Parathyroid adenoma (tissue), 2 donors: ENCODE data around the gene TMEM132D.

ENCODE experiments used
- H2AFZ ChIP-seq: fragments of 300-600 bp; sonication (generic); one replicate; pipeline ENCODE4 v1.7.0; 2017; ENCODE audit warnings: antibody characterized with exemption, mild to moderate bottlenecking
- H3K27ac ChIP-seq: fragments of 300-600 bp; sonication (generic); one replicate; pipeline ENCODE4 v1.7.0; 2017
- H3K27me3 ChIP-seq: fragments of 300-600 bp; sonication (generic); one replicate; pipeline ENCODE4 v1.7.0; 2017; ENCODE audit warnings: low read length; ENCODE audit not compliant: control insufficient read depth, insufficient read depth
- H3K36me3 ChIP-seq: fragments of 300-600 bp; sonication (generic); one replicate; pipeline ENCODE4 v1.7.0; 2017; ENCODE audit warnings: low read length; ENCODE audit not compliant: control insufficient read depth, insufficient read depth
- H3K4me1 ChIP-seq: fragments of 300-600 bp; sonication (generic); one replicate; pipeline ENCODE4 v1.7.0; 2017; ENCODE audit warnings: control low read depth
- H3K4me2 ChIP-seq: fragments of 300-600 bp; sonication (generic); one replicate; pipeline ENCODE4 v1.7.0; 2017; ENCODE audit warnings: low read length
- H3K4me3 ChIP-seq: fragments of 300-600 bp; sonication (generic); one replicate; pipeline ENCODE4 v1.7.0; 2017; ENCODE audit warnings: low read depth, low read length
- H3K79me2 ChIP-seq: fragments of 300-600 bp; sonication (generic); one replicate; pipeline ENCODE4 v1.7.0; 2017; ENCODE audit warnings: control low read depth
- H3K9ac ChIP-seq: fragments of 300-600 bp; sonication (generic); one replicate; pipeline ENCODE4 v1.7.0; 2017; ENCODE audit warnings: mild to moderate bottlenecking
- H3K9me3 ChIP-seq: fragments of 300-600 bp; sonication (generic); one replicate; pipeline ENCODE4 v1.7.0; 2017; ENCODE audit warnings: low read length; ENCODE audit not compliant: control insufficient read depth
- TF ChIP-seq, protein P1 (sequence below): fragments of 300-600 bp; sonication (generic); IDR thresholded peaks from one replicate; pipeline ENCODE4 v1.7.0; 2017; ENCODE audit warnings: antibody characterized with exemption, mild to moderate bottlenecking
- donor health status: primary hyperparathyroidism.

The TMEM132D gene

GRCh38 chr12:129393357-129393937 is 510.4 kb downstream of the TMEM132D start:
- TF ChIP-seq, protein P1, sequence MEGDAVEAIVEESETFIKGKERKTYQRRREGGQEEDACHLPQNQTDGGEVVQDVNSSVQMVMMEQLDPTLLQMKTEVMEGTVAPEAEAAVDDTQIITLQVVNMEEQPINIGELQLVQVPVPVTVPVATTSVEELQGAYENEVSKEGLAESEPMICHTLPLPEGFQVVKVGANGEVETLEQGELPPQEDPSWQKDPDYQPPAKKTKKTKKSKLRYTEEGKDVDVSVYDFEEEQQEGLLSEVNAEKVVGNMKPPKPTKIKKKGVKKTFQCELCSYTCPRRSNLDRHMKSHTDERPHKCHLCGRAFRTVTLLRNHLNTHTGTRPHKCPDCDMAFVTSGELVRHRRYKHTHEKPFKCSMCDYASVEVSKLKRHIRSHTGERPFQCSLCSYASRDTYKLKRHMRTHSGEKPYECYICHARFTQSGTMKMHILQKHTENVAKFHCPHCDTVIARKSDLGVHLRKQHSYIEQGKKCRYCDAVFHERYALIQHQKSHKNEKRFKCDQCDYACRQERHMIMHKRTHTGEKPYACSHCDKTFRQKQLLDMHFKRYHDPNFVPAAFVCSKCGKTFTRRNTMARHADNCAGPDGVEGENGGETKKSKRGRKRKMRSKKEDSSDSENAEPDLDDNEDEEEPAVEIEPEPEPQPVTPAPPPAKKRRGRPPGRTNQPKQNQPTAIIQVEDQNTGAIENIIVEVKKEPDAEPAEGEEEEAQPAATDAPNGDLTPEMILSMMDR, result no peak
- H3K9ac ChIP-seq, result no peak overlapping the region
- no peaks in the 10 kb centered on the region for H3K9me3 ChIP-seq
- H2AFZ ChIP-seq, result no peak overlapping the region
- H3K4me2 ChIP-seq, result no peak overlapping the region
- no peaks in the 10 kb centered on the region for H3K36me3 ChIP-seq
- H3K4me3 ChIP-seq, result no peak overlapping the region
- H3K27me3 ChIP-seq, result no peaks in the 10 kb centered on the region
- H3K27ac ChIP-seq, result no peak overlapping the region
- H3K79me2 ChIP-seq, result no peaks in the 10 kb centered on the region
- no peaks in the 10 kb centered on the region for H3K4me1 ChIP-seq

DNA sequence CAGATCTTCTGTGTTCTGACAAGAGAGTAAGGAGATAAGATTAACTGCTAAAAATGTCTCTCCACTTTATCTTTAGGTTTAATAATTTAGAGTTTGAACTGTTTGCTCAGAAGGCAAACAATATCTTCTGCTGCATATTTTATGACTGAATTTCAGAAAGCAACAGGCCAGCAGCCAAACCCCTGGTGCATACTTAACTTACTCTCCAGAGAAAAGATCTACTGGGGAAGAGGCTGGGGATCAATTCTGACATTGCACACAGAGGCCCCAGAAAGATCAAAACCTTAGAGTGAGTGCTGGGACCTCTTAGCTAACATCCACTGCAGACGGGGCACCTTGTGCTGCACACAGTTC is 518.2 kb downstream of the TMEM132D start:
- H3K9ac ChIP-seq, result no peak overlapping the region
- TF ChIP-seq, protein P1, result no peak
- H3K4me2 ChIP-seq, result no peak overlapping the region
- no peak overlapping the region for H2AFZ ChIP-seq
- H3K27me3 ChIP-seq, result no peaks in the 10 kb centered on the region
- no peak overlapping the region for H3K4me3 ChIP-seq
- no peaks in the 10 kb centered on the region for H3K9me3 ChIP-seq
- H3K36me3 ChIP-seq, result no peaks in the 10 kb centered on the region
- no peaks in the 10 kb centered on the region for H3K79me2 ChIP-seq
- no peak overlapping the region for H3K27ac ChIP-seq
- H3K4me1 ChIP-seq, result no peaks in the 10 kb centered on the region

GRCh38 chr12:129383956-129384355 is 519.9 kb downstream of the TMEM132D start:
- Histone ChIP-seq H3K27me3 (no peaks in the 10 kb centered on the region), H3K9me3 (no peaks in the 10 kb centered on the region), H3K9ac (no peak overlapping the region), H3K36me3 (no peaks in the 10 kb centered on the region), H2AFZ (no peak overlapping the region), H3K79me2 (no peaks in the 10 kb centered on the region), H3K4me3 (no peak overlapping the region), H3K27ac (no peak overlapping the region), H3K4me1 (no peaks in the 10 kb centered on the region), H3K4me2 (no peak overlapping the region)
- TF ChIP-seq, protein P1, result no peak

DNA sequence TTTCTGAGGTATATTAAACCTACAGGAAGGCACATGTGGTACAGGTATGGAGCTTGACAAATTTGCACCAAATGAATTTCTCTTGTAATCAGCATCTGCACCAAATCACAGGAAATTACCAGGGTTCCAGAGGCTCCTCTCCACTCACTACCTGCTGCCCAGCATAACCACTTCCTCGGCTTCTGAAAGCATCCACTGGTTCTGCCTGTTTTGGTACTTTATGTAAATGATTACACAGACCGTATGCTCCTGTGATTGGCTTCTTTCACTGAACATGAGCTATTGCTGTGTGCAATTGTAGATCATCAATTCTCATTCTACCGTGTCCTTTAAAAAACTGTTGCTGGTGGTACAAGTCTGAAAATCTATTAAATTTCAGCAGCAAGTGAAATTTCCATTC is 522.1 kb downstream of the TMEM132D start:
- Histone ChIP-seq H3K27me3 (no peaks in the 10 kb centered on the region), H2AFZ (no peak overlapping the region), H3K36me3 (no peaks in the 10 kb centered on the region), H3K9me3 (no peaks in the 10 kb centered on the region), H3K4me1 (no peaks in the 10 kb centered on the region), H3K27ac (no peak overlapping the region), H3K4me3 (no peak overlapping the region), H3K79me2 (no peaks in the 10 kb centered on the region), H3K9ac (no peak overlapping the region), H3K4me2 (no peak overlapping the region)
- TF ChIP-seq, protein P1, result no peak

- Histone ChIP-seq H2AFZ (no peak overlapping the region), H3K27me3 (no peaks in the 10 kb centered on the region), H3K9me3 (no peaks in the 10 kb centered on the region), H3K9ac (no peak overlapping the region), H3K4me1 (no peaks in the 10 kb centered on the region), H3K36me3 (no peaks in the 10 kb centered on the region), H3K79me2 (no peaks in the 10 kb centered on the region), H3K4me3 (no peak overlapping the region), H3K4me2 (no peak overlapping the region), H3K27ac (no peak overlapping the region)
- TF ChIP-seq, protein P1, result no peak
These were observed 524.6 kb downstream of the TMEM132D start for GRCh38 chr12:129379076-129379804.
